Psoas muscle (tissue), 8 donors: ENCODE measurements around the gene C1orf174. TPM values are rescaled to one million over a fixed set of nuclear protein-coding genes. Genes with fewer than 3 reads are reported as not detected.

Experiments used
- ATAC-seq, 4 donors: fragments of 200-7000 bp; cut with Tn5 transposase; one replicate each; pipeline ENCODE4 v1.9.1; 2020; ENCODE audit warnings: moderate library complexity in 3 of 4, mild to moderate bottlenecking in 2 of 4
- DNase-seq, 2 donors: peaks; one replicate each; pipeline ENCODE4 v3.0.0-alpha.2; 2020
- H3K27ac ChIP-seq: fragments of 200-600 bp; one replicate; pipeline ENCODE4 v1.8.0; 2022
- H3K27me3 ChIP-seq, 3 donors: fragments of 200-600 bp in 1 of 3; one replicate each; pipeline versions ENCODE4 v1.6.1 to v1.8.0; 2013 to 2022; ENCODE audit warnings: low read length in 2 of 3, mild to moderate bottlenecking in 2 of 3, moderate library complexity in 1 of 3; ENCODE audit not compliant: insufficient read depth in 3 of 3
- H3K36me3 ChIP-seq, 2 donors: fragments of 200-600 bp in 1 of 2; one replicate each; pipeline versions ENCODE4 v1.6.1 to v1.8.0; 2013 to 2022; ENCODE audit warnings: low read depth in 1 of 2, mild to moderate bottlenecking in 1 of 2, moderate library complexity in 1 of 2; ENCODE audit not compliant: insufficient read depth in 1 of 2
- H3K4me1 ChIP-seq: fragments of 200-600 bp; one replicate; pipeline ENCODE4 v1.8.0; 2022
- H3K4me3 ChIP-seq: fragments of 200-600 bp; one replicate; pipeline ENCODE4 v1.8.0; 2022; ENCODE audit warnings: mild to moderate bottlenecking
- H3K9me3 ChIP-seq: fragments of 200-600 bp; one replicate; pipeline ENCODE4 v1.8.0; 2022
- WGBS, 3 donors: extraction: QIAGEN DNeasy Blood & Tissue Kit; methylation state at CpG; one replicate each; pipeline versions ENCODE4 v1.1.6 to v1.1.7; 2013; 5-methylcytosine and 5-hydroxymethylcytosine counted together
- intact Hi-C, 2 donors: fragments of 100-400 bp; cut with DNase I; formaldehyde crosslinking; loops; one replicate each; pipeline versions ENCODE4 v1.11.0 to v1.14.2; 2022
- polyA plus RNA-seq, 3 donors: library from polyadenylated mRNA; stranded (reverse); fragments of 200-250 nt; gene quantifications; one replicate each; pipeline ENCODE4 v1.2.3, GENCODE V29; 2013
- total RNA-seq, 4 donors: library from RNA; stranded (reverse); fragmentation: NEBNext Ultra II Directional in 2 of 4; extraction: Animal tissue kit (Norgen Biotek cat#: 25700) in 2 of 4; gene quantifications; one replicate each; pipeline versions ENCODE4 v1.2.1 to v1.2.4, GENCODE V29; 2021 to 2023
- TF ChIP-seq, protein P1 (sequence below): fragments of 200-600 bp; IDR thresholded peaks from one replicate; pipeline ENCODE4 v1.8.0; 2022; ENCODE audit warnings: antibody characterized with exemption
- donor health status: healthy with polysubstance abuse.
- donor health status: DM: no; HTN: no; CAD: no; lungs with moderate emphysema.
- donor health status: Bipolar disorder and iron deficiency.
- donor health status: healthy.
- donor health status: DM: yes; HTN: yes; CAD: no.
- donor health status: DM: no; HTN: no; CAD: no.
- donor health status: DM: no; HTN: no; CAD: no.
- donor health status: DM: yes; HTN: yes; CAD: no.

The C1orf174 gene
- total and polyA plus RNA-seq, 7 donors: 11.8 to 32.2 (median 14.6) TPM

DNA sequence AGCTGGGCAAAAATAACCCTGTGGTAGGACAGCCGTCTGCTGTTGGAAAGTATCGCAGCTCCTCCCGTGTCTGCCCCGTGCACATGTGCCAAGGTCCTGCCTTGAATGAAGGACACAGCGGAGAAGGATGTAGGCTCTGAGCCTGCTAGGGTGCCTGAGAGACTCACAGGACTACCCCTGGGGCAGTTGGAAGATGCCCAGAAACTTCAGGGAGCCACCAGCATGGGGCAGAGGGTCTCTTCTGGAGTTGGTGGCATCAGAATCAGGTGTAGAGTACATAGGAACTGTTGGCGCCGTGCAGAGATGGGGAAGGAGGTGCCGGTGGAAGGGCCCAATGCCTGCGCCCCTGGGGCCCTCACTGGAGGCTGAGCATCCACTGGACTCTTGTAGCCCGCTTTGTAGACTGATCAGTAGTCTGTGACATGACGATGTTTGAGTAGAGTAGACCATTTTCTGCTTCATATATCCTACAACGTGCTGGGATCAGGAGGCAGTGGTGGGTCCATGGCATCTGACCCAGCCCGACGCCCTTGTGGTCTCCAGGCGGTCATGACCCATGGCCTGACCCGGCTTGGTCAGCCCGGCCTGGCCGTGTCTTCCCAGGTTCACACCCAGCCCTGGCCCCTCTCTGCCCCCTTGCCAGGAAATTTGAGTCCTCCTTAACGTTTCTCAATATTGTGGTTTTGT lies 5.3 kb upstream of the C1orf174 start:
- no peak for DNase-seq
- TF ChIP-seq, protein P1, sequence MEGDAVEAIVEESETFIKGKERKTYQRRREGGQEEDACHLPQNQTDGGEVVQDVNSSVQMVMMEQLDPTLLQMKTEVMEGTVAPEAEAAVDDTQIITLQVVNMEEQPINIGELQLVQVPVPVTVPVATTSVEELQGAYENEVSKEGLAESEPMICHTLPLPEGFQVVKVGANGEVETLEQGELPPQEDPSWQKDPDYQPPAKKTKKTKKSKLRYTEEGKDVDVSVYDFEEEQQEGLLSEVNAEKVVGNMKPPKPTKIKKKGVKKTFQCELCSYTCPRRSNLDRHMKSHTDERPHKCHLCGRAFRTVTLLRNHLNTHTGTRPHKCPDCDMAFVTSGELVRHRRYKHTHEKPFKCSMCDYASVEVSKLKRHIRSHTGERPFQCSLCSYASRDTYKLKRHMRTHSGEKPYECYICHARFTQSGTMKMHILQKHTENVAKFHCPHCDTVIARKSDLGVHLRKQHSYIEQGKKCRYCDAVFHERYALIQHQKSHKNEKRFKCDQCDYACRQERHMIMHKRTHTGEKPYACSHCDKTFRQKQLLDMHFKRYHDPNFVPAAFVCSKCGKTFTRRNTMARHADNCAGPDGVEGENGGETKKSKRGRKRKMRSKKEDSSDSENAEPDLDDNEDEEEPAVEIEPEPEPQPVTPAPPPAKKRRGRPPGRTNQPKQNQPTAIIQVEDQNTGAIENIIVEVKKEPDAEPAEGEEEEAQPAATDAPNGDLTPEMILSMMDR: no peak
- intact Hi-C loops: loop anchor here in 1 of 2 donors (10.0 kb wide), 1 partner anchor 261 kb away; no protein-coding TSS in a partner anchor
- H3K27ac ChIP-seq: no peak overlapping the region
- no peaks in the 10 kb centered on the region for H3K9me3 ChIP-seq
- H3K27me3 ChIP-seq: peaks cover 0 to 4% (median 0%) of the 10 kb centered on the region in 3 donors
- no peak overlapping the region for H3K4me3 ChIP-seq
- H3K36me3 ChIP-seq: no peaks in the 10 kb centered on the region
- 89 to 94% (median 94%) methylated on average over 19 of the region's 19 CpGs for WGBS, 3 donors
- no peaks in the 10 kb centered on the region for H3K4me1 ChIP-seq
- no peak for ATAC-seq

DNA sequence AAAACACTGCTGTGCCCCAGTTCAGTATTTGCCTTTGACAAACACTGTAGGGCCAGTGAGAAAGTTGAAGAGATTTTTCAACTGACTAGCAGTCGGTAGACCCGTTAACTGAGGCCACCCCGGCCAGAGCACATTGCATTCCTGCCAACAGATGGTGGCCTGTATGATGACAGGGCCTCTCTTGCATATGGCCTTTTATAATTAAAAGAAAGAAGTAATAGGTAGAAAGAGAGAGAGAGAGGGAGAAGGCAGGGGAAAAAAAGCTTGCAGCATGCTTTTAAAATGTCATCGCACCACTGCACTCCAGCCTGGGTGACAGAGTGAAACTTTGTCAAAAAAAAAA lies 4.7 kb upstream of the C1orf174 start:
- no peaks in the 10 kb centered on the region for H3K36me3 ChIP-seq
- ATAC-seq (no peak), DNase-seq (no peak)
- H3K9me3 ChIP-seq: no peaks in the 10 kb centered on the region
- no peaks in the 10 kb centered on the region for H3K4me1 ChIP-seq
- H3K27me3 ChIP-seq: peaks cover 0 to 3% (median 0%) of the 10 kb centered on the region in 3 donors
- WGBS, 3 donors: 86 to 88% (median 88%) methylated on average over 4 of the region's 4 CpGs
- H3K27ac ChIP-seq: no peak overlapping the region
- intact Hi-C loops: loop anchor here in 1 of 2 donors (5.0 to 10.0 kb wide), 2 partner anchors 260 to 1318 kb away; partner anchors contain the start of gene PRXL2B
- TF ChIP-seq, protein P1: no peak
- H3K4me3 ChIP-seq: no peak overlapping the region

GRCh38 chr1:3904006-3904842 lies 4.2 kb upstream of the C1orf174 start:
- WGBS, 3 donors: 79 to 83% (median 83%) methylated on average over 24 of the region's 24 CpGs
- no peaks in the 10 kb centered on the region for H3K27me3 ChIP-seq
- DNase-seq (no peak), ATAC-seq (no peak)
- intact Hi-C loops: loop anchor here in 1 of 2 donors (5.0 to 10.0 kb wide), 2 partner anchors 259 to 1317 kb away; partner anchors contain the start of gene PRXL2B
- H3K4me3 ChIP-seq: no peak overlapping the region
- H3K9me3 ChIP-seq: no peaks in the 10 kb centered on the region
- TF ChIP-seq, protein P1: no peak
- no peak overlapping the region for H3K27ac ChIP-seq
- peaks cover 1% of the 10 kb centered on the region for H3K4me1 ChIP-seq
- no peaks in the 10 kb centered on the region for H3K36me3 ChIP-seq

DNA sequence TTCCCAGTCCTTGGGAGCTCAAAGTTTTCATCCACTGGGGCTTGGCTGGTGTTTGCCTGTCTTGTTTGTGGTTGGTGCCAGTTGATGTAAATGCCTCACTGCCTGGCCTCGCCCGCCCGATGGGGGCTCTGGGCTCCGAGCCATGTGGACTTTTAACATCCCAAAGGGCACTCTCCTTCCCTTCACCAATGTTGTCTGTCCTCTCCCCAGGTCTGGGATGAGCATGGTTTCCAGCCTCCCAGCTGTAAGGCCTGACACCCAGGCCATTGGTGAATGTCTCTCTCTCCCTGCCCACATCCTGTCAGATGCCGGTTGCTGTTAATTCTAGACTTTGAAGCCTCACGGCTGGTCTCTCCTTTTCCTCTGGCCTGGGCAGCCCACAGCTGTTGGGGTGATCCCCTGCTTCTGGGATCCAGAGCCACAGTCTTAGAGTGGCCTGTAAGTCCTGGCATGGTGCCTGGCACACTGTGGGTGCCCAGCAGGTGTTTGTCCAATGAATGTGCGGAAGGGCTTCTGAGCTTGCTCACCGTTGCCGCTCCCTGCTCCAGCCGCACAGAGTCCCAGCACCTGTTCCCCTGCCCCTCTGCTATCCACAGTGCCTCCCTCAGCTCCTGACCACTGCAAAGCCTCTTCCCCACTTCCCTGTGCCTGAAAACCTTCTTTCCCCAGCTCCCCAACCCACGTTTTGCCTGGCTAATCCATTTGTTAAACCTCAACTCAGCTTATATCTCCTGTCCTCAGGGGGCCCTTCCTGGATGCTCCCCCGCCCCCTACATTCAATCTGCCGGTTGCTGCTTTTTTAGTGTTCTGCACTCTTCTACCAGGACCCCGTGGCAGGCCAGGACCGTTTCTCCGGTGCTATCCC lies 3.3 kb upstream of the C1orf174 start:
- Histone ChIP-seq H3K36me3 (no peaks in the 10 kb centered on the region), H3K9me3 (peaks cover 4% of the 10 kb centered on the region), H3K4me1 (peaks cover 6% of the 10 kb centered on the region), H3K27me3 (no peaks in the 10 kb centered on the region), H3K27ac (no peak overlapping the region), H3K4me3 (no peak overlapping the region)
- ATAC-seq (no peak), DNase-seq (no peak)
- intact Hi-C loops: loop anchor here in 1 of 2 donors (5.0 to 10.0 kb wide), 2 partner anchors 259 to 1316 kb away; partner anchors contain the start of gene PRXL2B
- 43 to 61% (median 48%) methylated on average over 16 of the region's 16 CpGs for WGBS, 3 donors
- TF ChIP-seq, protein P1: no peak
